ENCODE measurements around the gene GMDS. TPM values are rescaled to one million over a fixed set of nuclear protein-coding genes. Genes with fewer than 3 reads are reported as not detected.

The GMDS gene
- polyA plus RNA-seq, 1 of the 3 experiments (the other 2 are of a cell fraction): 12.3 TPM

GRCh38 chr6:1760876-1761275 is 484.5 kb downstream of the GMDS start:
- no peaks in the 10 kb centered on the region for H3K9me3 ChIP-seq
- POLR2A ChIA-PET: no interaction called here
- CTCF ChIA-PET: no interaction called here
- no peak overlapping the region for H3K9ac ChIP-seq
- H3F3A ChIP-seq (replicated peaks; ENCODE audit: insufficient read depth): no peaks in the 10 kb centered on the region
- H3K27me3 ChIP-seq (ENCODE audit: insufficient read depth): no peaks in the 10 kb centered on the region
- H3K9me2 ChIP-seq: no peaks in the 10 kb centered on the region
- TF ChIP-seq TEAD4 (IDR thresholded peaks at IDR 0.05; ENCODE audit: borderline replicate concordance, insufficient read depth) (no peak), ZBTB33 (IDR thresholded peaks at IDR 0.05; ENCODE audit: borderline replicate concordance, low read depth) (no peak), CTCF (IDR thresholded peaks at IDR 0.05) (no peak)
- H3K4me1 ChIP-seq (ENCODE audit: control insufficient read depth in 1 of 2, insufficient read depth in 2 of 2, low read depth in 1 of 2, low read length in 1 of 2): peaks cover 0 to 8% of the 10 kb centered on the region in 2 experiments; a peak in 2 of 4 replicates
- WGBS (ENCODE audit: low lambda C conversion rate): 91% methylated on average over 2 of the region's 2 CpGs
- H3K4me3 ChIP-seq (ENCODE audit: low read depth in 2 of 2, low read length in 1 of 2): no peak overlapping the region
- H3K4me2 ChIP-seq: no peak overlapping the region
- no peaks in the 10 kb centered on the region for H3K79me2 ChIP-seq (ENCODE audit: insufficient read depth)
- no peaks in the 10 kb centered on the region for H4K20me1 ChIP-seq (ENCODE audit: insufficient read depth)
- H2AFZ ChIP-seq (ENCODE audit: low read depth): no peak overlapping the region
- H3K36me3 ChIP-seq (replicated peaks in 1 of 2; ENCODE audit: control insufficient read depth in 1 of 2, insufficient read depth in 2 of 2, low read length in 1 of 2): no peaks in the 10 kb centered on the region
- no peak for DNase-seq
- H3K27ac ChIP-seq (ENCODE audit: low read depth in 2 of 2, low read length in 1 of 2): no peak overlapping the region

GRCh38 chr6:1759870-1760269 is 485.5 kb downstream of the GMDS start:
- ChIA-PET POLR2A (no interaction called here), CTCF (no interaction called here)
- no peaks in the 10 kb centered on the region for H3K79me2 ChIP-seq (ENCODE audit: insufficient read depth)
- no peak for TF ChIP-seq IRF3 (IDR thresholded peaks at IDR 0.05; ENCODE audit: low read depth, low read length)
- H4K20me1 ChIP-seq (ENCODE audit: insufficient read depth): no peaks in the 10 kb centered on the region
- no peaks in the 10 kb centered on the region for H3K36me3 ChIP-seq (replicated peaks in 1 of 2; ENCODE audit: control insufficient read depth in 1 of 2, insufficient read depth in 2 of 2, low read length in 1 of 2)
- no peaks in the 10 kb centered on the region for H3K27me3 ChIP-seq (ENCODE audit: insufficient read depth)
- no peak for DNase-seq
- WGBS (ENCODE audit: low lambda C conversion rate): 85% methylated on average over 7 of the region's 8 CpGs
- no peak overlapping the region for H3K4me3 ChIP-seq (ENCODE audit: low read depth in 2 of 2, low read length in 1 of 2)
- peaks cover 0 to 8% of the 10 kb centered on the region in 2 experiments; a peak in 2 of 4 replicates for H3K4me1 ChIP-seq (ENCODE audit: control insufficient read depth in 1 of 2, insufficient read depth in 2 of 2, low read depth in 1 of 2, low read length in 1 of 2)
- no peak overlapping the region for H3K9ac ChIP-seq
- no peaks in the 10 kb centered on the region for H3K9me3 ChIP-seq
- H3F3A ChIP-seq (replicated peaks; ENCODE audit: insufficient read depth): no peaks in the 10 kb centered on the region
- no peak overlapping the region for H3K4me2 ChIP-seq
- no peak overlapping the region for H3K27ac ChIP-seq (ENCODE audit: low read depth in 2 of 2, low read length in 1 of 2)
- no peak overlapping the region for H2AFZ ChIP-seq (ENCODE audit: low read depth)
- H3K9me2 ChIP-seq: no peaks in the 10 kb centered on the region

All from SK-N-SH (cell line).